GM13976 (cell line): ENCODE data around the gene BET1L.

Experiments
- DNase-seq: peaks from one replicate; pipeline ENCODE4 v3.0.0; 2012; ENCODE audit warnings: low spot score
- CTCF ChIP-seq: IDR thresholded peaks from 2 replicates; pipeline ENCODE4 v1.5.1; 2012; ENCODE audit warnings: borderline replicate concordance, mild to moderate bottlenecking; ENCODE audit not compliant: insufficient read depth; ENCODE audit errors: extremely low read depth, missing control alignments, control extremely low read depth
- in situ Hi-C: fragments of 300-500 bp; cut with MboI; formaldehyde crosslinking; loops from one replicate; pipeline ENCODE4 v1.12.0; 2022; ENCODE audit warnings: low sequenced_read_pairs, mixed read lengths, inconsistent platforms; ENCODE audit not compliant: unreplicated experiment

Gene BET1L

DNA sequence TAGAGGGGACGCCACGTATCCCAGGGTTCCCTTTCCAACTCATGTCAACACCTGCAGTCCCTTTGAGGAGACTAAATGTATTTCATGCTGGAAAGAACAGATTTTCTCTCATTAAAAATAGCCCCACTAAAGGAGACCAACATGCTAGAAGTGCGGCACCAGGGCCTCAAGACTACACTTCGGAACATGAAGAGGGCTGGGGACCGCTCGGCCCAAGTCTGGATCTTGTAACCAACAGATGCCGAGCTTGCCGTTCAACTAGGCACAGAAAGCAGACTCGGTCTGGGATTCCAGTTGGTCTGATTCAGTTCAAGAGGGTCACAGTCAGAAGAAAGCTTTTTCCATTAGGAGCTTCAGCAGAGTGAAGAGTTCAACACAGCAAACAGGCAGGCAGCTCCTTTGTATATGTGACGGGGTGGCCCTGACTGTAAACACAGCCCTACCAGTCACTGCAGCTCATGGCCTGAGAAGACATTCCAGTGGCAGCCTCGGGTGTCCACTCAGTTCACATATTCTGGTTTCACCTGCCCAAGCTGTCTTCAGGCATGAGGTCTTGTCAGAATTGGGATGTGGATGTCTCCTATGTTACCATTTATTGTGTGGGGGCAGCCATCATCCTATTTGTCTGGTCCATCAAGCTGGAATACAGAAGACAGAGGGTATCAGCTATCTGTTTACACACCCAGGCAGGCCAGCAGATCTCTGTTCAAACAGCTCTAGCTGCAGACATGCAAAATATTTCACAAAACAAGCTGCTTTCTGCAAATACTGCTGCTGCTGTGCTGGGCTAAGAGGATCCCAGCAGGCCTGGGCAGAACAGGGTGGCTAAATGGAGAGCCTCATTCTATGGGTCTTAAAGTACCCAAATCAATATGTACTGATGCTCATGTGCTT is 9.1 kb upstream of the BET1L start:
- DNase-seq, result no peak
- no peak for TF ChIP-seq CTCF
- in situ Hi-C loops, result no loop called here

GRCh38 chr11:215581-216037 is 8.4 kb upstream of the BET1L start:
- in situ Hi-C loops, result no loop called here
- DNase-seq, result no peak
- TF ChIP-seq CTCF, result no peak

DNA sequence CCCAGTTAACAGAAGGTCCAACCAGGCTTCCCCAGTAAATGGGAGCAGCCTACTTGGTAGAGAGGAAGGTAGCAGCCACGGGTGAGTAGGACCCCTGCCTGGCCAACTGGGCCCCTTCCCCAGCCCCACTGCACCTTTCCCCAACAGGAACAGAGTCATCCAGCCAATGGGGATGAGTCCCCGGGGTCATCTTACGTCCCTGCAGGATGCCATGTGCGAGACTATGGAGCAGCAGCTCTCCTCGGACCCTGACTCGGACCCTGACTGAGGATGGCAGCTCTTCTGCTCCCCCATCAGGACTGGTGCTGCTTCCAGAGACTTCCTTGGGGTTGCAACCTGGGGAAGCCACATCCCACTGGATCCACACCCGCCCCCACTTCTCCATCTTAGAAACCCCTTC is 6.9 kb upstream of the BET1L start:
- in situ Hi-C loops, result no loop called here
- TF ChIP-seq CTCF, result no peak
- DNase-seq, result no peak

DNA sequence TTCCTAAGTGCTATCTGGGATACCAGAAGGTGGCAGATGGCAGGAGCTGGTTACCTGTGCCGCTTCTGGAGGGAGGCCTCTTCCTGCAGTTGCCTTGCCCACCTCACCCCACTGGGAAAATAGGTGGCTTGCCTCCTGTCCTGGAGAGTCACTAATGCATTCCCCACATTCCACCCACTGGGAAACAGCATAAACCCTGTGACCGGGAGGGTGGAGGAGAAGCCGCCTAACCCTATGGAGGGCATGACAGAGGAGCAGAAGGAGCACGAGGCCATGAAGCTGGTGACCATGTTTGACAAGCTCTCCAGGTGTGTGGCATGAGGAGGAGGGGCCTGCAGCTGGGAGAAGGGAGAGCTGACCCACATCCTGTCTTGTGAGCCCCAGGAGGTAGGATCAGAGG is 5.9 kb upstream of the BET1L start:
- no peak for TF ChIP-seq CTCF
- in situ Hi-C loops, result no loop called here
- DNase-seq, result no peak

DNA sequence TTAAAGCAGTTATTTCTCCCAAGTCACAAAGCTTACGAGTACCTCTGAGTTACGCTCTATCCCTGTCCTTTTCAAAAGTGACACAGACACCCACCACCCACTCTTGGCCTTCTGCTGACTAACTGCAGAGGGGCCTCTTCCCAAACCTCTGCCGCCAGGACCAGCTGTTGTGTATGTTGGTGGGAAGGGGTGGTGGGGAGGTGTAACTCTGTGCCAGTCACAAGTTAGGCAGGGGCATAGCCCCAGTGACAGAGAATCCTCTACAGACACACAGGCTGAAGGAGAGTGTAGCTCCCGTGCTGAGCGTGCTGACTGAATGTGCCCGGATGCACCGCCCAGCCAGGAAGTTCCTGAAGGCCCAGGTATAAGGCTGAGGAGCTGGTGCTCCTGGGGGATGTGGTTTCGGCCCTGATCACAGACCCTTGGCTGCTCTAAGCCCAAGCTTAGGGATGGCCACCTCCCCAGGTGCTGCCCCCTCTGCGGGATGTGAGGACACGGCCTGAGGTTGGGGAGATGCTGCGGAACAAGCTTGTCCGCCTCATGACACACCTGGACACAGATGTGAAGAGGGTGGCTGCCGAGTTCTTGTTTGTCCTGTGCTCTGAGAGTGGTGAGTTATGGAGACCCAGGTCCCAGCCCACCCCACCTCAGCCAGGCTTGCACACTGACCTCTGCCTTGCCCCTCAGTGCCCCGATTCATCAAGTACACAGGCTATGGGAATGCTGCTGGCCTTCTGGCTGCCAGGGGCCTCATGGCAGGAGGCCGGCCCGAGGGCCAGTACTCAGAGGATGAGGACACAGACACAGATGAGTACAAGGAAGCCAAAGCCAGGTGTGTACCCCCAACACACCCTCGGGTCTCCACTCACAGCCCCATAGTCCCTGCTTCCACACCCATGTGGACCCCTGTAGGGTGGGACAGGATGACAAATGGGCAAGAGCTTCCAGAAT is 5.2 kb upstream of the BET1L start:
- TF ChIP-seq CTCF, result no peak
- no peak for DNase-seq
- in situ Hi-C loops, result no loop called here

DNA sequence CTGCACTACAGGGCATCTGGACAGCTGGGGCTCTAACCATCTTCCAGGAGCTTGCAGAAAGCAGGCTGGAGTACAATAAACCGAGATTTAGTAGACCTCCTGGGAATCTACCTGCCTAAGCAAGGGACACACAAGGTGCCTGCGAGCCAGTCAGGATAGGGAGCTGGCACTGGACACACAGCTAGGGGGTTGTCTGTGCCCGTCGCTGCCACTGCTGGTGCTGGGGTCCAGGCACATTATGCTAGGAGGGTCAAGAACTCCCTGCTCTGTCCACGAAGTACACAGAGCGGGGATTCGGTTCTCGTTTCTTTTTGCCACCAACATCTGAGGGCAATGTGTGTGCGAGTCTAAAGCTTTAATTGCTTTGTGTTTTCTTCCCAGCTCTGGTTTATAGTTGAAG is 4.5 kb upstream of the BET1L start:
- in situ Hi-C loops, result no loop called here
- DNase-seq, result no peak

More for the DNA sequence above, 4.5 kb upstream of the BET1L start:
- no peak for TF ChIP-seq CTCF
